Measurements from ENCODE around the gene LDLRAD4.

The LDLRAD4 gene

GRCh38 chr18:13581496-13582177, 363.1 kb downstream of the LDLRAD4 start:
- H3K27ac ChIP-seq (ENCODE audit: low read depth, low read length) = no peak overlapping the region
- no peak overlapping the region for H3K9ac ChIP-seq (ENCODE audit: low read length)
- H4K20me1 ChIP-seq (ENCODE audit: low read depth, low read length) = no peaks in the 10 kb centered on the region
- H2AFZ ChIP-seq (ENCODE audit: low read depth, low read length, severe bottlenecking) = no peak overlapping the region
- no peaks in the 10 kb centered on the region for H3K9me2 ChIP-seq (replicated peaks; ENCODE audit: insufficient read depth, low read length)
- H3K27me3 ChIP-seq (ENCODE audit: low read length) = no peaks in the 10 kb centered on the region
- H3K79me2 ChIP-seq (ENCODE audit: insufficient read depth, low read length) = no peaks in the 10 kb centered on the region
- peaks cover 17% of the 10 kb centered on the region for H3F3A ChIP-seq (ENCODE audit: insufficient read depth)
- no peak overlapping the region for H3K4me2 ChIP-seq (ENCODE audit: low read depth, low read length, poor library complexity, severe bottlenecking)
- H3K36me3 ChIP-seq (ENCODE audit: low read length) = no peaks in the 10 kb centered on the region
- TF ChIP-seq EZH2phosphoT487 (conservative IDR thresholded peaks at IDR 0.05; ENCODE audit: low read length) (no peak), CTCF (IDR thresholded peaks at IDR 0.05; ENCODE audit: insufficient read depth, low read length, poor library complexity, severe bottlenecking) (no peak)
- no peaks in the 10 kb centered on the region for H3K9me3 ChIP-seq (ENCODE audit: insufficient read depth, low read length)
- no peak overlapping the region for H3K4me3 ChIP-seq (ENCODE audit: insufficient read depth, low read length, poor library complexity, severe bottlenecking)

- TF ChIP-seq CTCF (IDR thresholded peaks at IDR 0.05; ENCODE audit: insufficient read depth, low read length, poor library complexity, severe bottlenecking) (no peak), EZH2phosphoT487 (conservative IDR thresholded peaks at IDR 0.05; ENCODE audit: low read length) (no peak)
- Histone ChIP-seq H3K79me2 (ENCODE audit: insufficient read depth, low read length) (no peaks in the 10 kb centered on the region), H3K9ac (ENCODE audit: low read length) (no peak overlapping the region), H3K27ac (ENCODE audit: low read depth, low read length) (no peak overlapping the region), H3K4me3 (ENCODE audit: insufficient read depth, low read length, poor library complexity, severe bottlenecking) (no peak overlapping the region), H3F3A (ENCODE audit: insufficient read depth) (peaks cover 15% of the 10 kb centered on the region), H2AFZ (ENCODE audit: low read depth, low read length, severe bottlenecking) (no peak overlapping the region), H3K4me2 (ENCODE audit: low read depth, low read length, poor library complexity, severe bottlenecking) (no peak overlapping the region), H3K9me3 (ENCODE audit: insufficient read depth, low read length) (no peaks in the 10 kb centered on the region), H3K9me2 (replicated peaks; ENCODE audit: insufficient read depth, low read length) (no peaks in the 10 kb centered on the region), H3K36me3 (ENCODE audit: low read length) (no peaks in the 10 kb centered on the region), H3K27me3 (ENCODE audit: low read length) (no peaks in the 10 kb centered on the region), H4K20me1 (ENCODE audit: low read depth, low read length) (no peaks in the 10 kb centered on the region)
Observed at GRCh38 chr18:13582178-13582670, 363.7 kb downstream of the LDLRAD4 start.

GRCh38 chr18:13583576-13584550, 365.3 kb downstream of the LDLRAD4 start:
- Histone ChIP-seq H3K9me2 (replicated peaks; ENCODE audit: insufficient read depth, low read length) (no peaks in the 10 kb centered on the region), H3K4me2 (ENCODE audit: low read depth, low read length, poor library complexity, severe bottlenecking) (no peak overlapping the region), H3F3A (ENCODE audit: insufficient read depth) (peaks cover 4% of the 10 kb centered on the region), H4K20me1 (ENCODE audit: low read depth, low read length) (no peaks in the 10 kb centered on the region), H3K9me3 (ENCODE audit: insufficient read depth, low read length) (no peaks in the 10 kb centered on the region), H3K9ac (ENCODE audit: low read length) (no peak overlapping the region), H3K27ac (ENCODE audit: low read depth, low read length) (no peak overlapping the region), H3K4me3 (ENCODE audit: insufficient read depth, low read length, poor library complexity, severe bottlenecking) (no peak overlapping the region), H2AFZ (ENCODE audit: low read depth, low read length, severe bottlenecking) (no peak overlapping the region), H3K27me3 (ENCODE audit: low read length) (no peaks in the 10 kb centered on the region), H3K36me3 (ENCODE audit: low read length) (no peaks in the 10 kb centered on the region), H3K79me2 (ENCODE audit: insufficient read depth, low read length) (no peaks in the 10 kb centered on the region)
- TF ChIP-seq EZH2phosphoT487 (conservative IDR thresholded peaks at IDR 0.05; ENCODE audit: low read length) (no peak), CTCF (IDR thresholded peaks at IDR 0.05; ENCODE audit: insufficient read depth, low read length, poor library complexity, severe bottlenecking) (no peak)

Measured in SU-DHL-6 (cell line).